NCI-H2029 (cell line): Measurements from ENCODE around the gene ZNF680.
A peak's percentile ranks its signal among the peaks of the same experiment; 100 is the strongest.
"Not testable (repeated sequence)": the region's sequence is repeated elsewhere in the genome, so short reads cannot be mapped to it uniquely, and the experiment has no call there.

Source experiments
- DNase-seq: peaks from one replicate; lab custom pipeline; 2025; lab: John Stamatoyannopoulos, UW

The ZNF680 gene

GRCh38 chr7:64555046-64555445 is 7.8 kb downstream of the ZNF680 start:
- no peak for DNase-seq

- DNase-seq: not testable (repeated sequence)
Observed at GRCh38 chr7:64554188-64554587, 8.7 kb downstream of the ZNF680 start.

GRCh38 chr7:64551375-64552142 is 11.3 kb downstream of the ZNF680 start:
- no peak for DNase-seq

- DNase-seq: no peak
Observed at GRCh38 chr7:64544010-64544409, 18.9 kb downstream of the ZNF680 start.

DNA sequence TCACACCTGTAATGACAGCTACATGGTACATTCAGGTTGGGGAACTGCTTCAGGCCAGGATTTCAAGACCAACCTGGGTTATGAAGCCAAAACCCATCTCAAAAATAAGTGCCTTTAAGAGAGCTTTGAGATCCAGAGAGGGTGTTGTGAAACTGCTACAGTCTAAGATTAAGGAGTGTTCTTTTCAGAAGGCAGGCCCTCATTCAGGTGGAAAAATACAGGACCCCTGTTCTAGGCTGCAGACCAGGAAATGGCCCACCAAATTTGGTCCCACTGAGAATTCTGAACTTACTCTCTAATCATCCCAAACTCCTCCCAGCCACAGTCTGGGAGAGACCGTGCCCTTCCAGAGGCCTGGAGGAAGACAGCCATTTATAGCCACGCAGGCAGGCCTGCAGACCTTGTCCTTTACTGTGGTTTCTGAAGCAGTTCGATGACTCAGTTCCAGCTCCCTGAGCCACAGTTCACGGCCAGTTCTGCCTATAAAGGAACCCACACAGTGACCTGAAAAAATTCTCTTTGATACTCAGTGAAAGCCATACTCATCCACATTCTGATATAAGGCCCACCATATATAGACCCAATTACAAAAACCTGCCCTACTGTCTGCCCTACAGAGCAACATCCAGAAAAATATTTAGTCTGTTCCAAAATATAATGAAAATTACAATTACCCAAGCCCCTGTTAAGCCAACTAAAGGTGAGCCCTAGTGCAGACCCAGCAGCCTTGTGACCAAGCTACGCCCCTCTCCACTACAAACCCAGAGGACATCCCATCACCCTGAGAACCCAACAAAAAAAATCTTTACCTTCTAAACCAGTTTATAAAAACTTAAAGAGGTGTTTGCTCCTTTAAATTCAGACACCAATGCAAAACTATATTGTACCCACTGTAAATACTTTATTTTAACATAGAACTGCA is 21.2 kb downstream of the ZNF680 start:
- DNase-seq: no peak

GRCh38 chr7:64533756-64534155 is 29.1 kb downstream of the ZNF680 start:
- no peak for DNase-seq

GRCh38 chr7:64528770-64529169 is 34.1 kb downstream of the ZNF680 start:
- DNase-seq: no peak

- no peak for DNase-seq
Observed at GRCh38 chr7:64521409-64521984, 41.4 kb downstream of the ZNF680 start.

- no peak for DNase-seq
Observed at GRCh38 chr7:64516451-64516850, 46.4 kb downstream of the ZNF680 start.

GRCh38 chr7:64515781-64516180 is 47.1 kb downstream of the ZNF680 start:
- peak; percentile 4 for DNase-seq

DNA sequence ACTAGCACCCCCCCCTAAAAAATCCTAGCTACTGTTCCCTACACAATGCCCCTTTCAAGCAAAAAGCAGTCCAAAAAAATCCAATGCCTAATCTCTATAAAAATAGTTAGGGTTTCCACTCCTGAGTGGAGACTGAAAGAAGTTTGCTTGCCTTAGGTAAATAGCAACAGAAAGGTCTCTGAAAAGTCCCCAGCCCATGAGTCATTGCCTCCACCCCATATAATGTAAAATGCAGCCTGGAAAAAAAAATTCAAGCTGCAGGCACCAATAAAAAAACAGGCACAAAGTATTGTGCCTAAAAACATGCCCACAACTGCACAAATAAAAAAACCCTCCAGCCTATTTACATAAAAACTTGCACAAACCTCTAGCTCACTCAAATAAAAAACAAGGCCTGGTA is 47.5 kb downstream of the ZNF680 start:
- DNase-seq: no peak

DNA sequence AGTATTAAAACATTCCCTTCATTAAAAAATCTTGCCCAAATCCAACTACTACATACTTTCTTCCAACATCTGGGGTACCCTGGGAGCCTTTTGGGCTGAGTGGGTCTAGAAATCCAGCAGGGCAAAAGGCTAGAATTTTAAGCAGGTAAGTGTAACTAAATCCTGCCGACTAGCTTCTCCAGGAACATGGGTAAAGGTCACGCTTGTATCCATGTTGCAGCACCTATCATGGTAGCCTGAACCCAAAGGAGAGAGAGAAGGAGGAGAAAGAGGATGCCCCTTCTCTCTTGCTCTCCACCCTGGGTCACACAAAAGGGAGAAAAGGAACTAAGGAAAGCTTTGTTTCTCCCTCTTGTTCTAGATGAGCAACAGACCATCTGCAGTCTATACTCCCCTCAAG is 53.3 kb downstream of the ZNF680 start:
- DNase-seq: no peak

DNA sequence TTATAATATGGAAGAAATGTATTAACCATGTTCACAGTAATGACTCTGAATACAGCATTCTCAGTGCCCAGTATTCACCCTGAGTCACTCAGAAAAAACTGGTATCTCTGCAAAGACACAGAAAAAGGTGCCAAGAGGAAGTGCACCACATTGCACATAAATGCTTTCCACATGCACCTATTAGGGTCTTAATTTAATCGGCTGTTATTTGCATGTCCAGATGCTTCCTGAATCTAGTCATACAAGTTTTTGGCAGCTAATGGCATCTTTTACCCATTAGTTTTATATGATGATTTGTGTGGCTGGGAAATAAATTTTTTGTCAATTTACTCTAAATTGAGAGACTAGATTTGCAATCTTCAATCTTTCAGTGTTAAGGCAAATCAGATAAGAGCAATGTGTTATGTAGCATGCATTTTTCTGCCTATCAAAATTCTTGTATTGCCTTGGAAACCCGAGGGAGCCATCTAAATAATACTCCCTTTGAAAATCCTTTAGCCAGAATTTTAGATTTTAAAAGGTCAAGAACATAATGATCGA is 58.2 kb downstream of the ZNF680 start:
- DNase-seq: no peak

DNA sequence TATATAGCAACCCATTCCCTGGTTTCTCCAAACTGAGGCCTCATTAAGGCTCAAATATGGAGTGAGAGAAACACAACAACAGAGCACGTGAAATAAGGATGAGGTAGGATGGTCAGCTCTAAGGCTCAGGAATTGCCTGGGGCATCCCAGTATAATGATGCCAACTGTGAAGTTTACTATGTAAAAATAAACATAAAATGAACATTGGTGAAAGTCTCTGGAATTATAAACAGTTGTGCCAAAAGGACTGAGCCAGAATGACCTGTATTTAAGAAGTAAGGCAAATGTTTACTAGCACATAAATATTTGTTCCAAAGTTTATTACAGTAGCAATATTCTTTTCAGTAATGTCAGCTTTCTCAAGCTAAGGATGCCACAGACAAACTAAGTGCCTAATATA is 64.6 kb downstream of the ZNF680 start:
- DNase-seq: no peak

DNA sequence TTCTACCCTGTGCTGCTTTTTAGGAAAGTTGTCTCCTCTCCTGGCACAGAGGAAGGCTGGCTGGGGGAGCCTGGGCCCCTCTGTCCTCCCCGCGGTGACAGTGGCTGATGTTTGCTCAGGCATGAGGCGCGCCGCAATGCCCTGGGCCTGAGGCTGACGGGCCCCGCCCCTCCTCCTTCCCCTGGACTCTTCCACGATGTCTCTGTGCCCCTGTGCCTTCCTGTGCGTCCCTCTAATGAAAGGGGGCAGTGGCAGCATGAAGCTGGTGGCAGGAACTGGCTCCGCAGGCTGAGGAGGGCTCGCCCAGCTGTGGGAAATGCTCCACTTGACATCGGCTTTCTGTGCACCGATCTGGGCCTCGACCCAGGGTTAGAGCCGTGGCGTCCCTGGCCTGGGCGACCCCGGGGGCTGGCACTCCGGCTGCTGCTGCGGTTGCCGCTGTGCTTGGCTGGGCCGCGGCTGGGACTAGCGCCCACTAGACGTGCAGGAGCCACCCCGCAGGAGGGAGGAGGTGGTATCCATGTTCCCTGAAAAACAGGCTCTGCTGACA is 67.9 kb downstream of the ZNF680 start:
- DNase-seq: peak; percentile 40

GRCh38 chr7:64485623-64486022 is 77.2 kb downstream of the ZNF680 start:
- no peak for DNase-seq
